Measurements from ENCODE around the gene KXD1.

DNA sequence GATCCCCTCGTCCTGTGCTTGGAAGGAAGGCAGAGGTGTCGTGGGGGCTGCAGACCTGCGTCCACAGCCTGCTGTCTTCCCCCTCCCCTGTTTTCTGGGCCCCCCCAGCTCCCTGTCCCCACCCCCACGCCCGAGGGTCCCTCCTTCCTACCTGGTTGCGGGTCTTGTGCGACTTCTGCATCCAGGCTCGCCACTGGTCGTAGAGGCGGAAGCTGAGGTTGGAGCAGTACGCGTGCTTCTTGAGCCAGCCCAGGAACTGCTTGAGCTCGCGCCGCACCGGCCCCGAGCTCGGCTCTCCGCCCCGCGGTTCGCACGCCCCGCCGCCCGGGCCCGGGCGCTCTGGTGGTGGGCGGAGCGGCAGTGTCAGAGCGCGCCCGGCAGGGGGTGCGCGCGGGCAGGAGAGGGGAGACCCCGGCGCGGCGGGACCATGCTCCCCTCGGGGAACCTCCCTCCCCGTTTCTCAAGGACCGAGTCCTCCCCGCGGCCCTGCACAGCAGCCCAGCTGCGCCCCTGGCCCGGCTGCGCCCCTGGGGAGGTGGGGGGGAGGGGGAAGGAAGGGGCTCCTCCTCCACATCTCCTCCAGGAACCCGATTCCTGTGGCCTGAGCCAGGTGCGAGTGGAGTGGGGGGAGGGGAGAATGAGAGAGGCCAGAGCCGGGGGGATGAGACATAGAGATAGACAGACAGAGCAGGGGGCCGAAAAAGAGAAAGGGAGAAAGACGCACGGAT is 36.6 kb downstream of the KXD1 start:
- TF ChIP-seq, protein P1, sequence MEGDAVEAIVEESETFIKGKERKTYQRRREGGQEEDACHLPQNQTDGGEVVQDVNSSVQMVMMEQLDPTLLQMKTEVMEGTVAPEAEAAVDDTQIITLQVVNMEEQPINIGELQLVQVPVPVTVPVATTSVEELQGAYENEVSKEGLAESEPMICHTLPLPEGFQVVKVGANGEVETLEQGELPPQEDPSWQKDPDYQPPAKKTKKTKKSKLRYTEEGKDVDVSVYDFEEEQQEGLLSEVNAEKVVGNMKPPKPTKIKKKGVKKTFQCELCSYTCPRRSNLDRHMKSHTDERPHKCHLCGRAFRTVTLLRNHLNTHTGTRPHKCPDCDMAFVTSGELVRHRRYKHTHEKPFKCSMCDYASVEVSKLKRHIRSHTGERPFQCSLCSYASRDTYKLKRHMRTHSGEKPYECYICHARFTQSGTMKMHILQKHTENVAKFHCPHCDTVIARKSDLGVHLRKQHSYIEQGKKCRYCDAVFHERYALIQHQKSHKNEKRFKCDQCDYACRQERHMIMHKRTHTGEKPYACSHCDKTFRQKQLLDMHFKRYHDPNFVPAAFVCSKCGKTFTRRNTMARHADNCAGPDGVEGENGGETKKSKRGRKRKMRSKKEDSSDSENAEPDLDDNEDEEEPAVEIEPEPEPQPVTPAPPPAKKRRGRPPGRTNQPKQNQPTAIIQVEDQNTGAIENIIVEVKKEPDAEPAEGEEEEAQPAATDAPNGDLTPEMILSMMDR (IDR thresholded peaks at IDR 0.05) = peak in 5 of 7 experiments; percentile 45 to 97 (median 83)
- no peak for TF ChIP-seq POLR2A (IDR thresholded peaks at IDR 0.05)
- peak in 2 of 3 donors; percentile 31 to 63 for TF ChIP-seq POLR2AphosphoS5 (IDR thresholded peaks at IDR 0.05)
- TF ChIP-seq EP300 (IDR thresholded peaks at IDR 0.05) = no peak
